GM19395 (cell line): ENCODE results near the gene FAM78A.
"Not testable (repeated sequence)": the region's sequence is repeated elsewhere in the genome, so short reads cannot be mapped to it uniquely, and the experiment has no call there.

Experiments
- ATAC-seq: cut with Tn5 transposase; IDR thresholded peaks from one replicate; pipeline ENCODE4 v1.9.1; 2021; ENCODE audit warnings: mild to moderate bottlenecking, moderate library complexity; ENCODE audit not compliant: unreplicated experiment

FAM78A gene

GRCh38 chr9:131270171-131271015, 5.9 kb downstream of the FAM78A start:
- ATAC-seq, result no peak

DNA sequence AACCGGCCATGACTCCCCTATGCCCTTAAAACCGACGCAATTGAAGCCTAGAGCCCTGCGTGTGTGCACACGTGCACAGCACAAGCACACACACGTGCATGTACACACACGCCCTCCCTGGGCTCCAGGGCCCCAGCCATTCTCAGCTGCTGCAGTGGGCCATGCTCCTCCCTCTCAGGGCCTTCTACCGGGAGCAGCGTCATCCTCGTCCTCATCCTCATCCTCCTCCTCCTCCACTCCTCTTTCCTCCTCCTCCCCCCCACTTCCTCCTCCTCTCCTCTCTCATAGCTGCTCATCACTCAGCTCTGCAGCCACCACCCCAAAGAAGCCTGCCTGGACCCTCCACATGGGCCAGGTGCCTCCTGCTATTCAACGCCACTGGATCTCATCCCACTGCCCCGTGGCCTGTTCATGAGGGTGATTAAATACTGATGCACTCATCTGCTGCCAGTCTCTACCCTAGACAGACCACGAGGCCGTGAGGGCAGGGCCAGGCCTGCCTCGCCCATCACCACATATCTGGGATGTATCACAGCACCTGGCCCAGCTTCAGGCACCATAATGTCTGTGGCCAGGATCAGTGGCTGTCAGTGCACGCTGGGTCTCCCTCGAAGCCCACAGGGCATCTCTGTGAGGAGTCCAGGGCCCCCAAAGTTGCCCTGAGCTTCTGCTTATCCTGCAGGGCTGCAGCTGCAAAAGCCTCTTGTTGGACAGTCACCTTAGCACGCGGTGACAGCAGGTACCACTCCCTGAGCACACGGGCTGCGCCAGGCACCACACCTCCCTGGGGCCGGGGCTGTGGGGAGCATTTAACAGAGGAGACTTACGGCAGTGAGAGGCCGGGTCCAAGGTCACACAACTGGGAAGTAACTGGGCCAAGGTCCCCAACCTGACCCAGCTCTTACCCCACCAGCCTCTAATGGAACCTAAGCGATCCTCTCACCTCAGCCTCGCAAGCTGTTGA, 9.8 kb downstream of the FAM78A start:
- ATAC-seq, result no peak

GRCh38 chr9:131264231-131264630, 12.1 kb downstream of the FAM78A start:
- no peak for ATAC-seq

DNA sequence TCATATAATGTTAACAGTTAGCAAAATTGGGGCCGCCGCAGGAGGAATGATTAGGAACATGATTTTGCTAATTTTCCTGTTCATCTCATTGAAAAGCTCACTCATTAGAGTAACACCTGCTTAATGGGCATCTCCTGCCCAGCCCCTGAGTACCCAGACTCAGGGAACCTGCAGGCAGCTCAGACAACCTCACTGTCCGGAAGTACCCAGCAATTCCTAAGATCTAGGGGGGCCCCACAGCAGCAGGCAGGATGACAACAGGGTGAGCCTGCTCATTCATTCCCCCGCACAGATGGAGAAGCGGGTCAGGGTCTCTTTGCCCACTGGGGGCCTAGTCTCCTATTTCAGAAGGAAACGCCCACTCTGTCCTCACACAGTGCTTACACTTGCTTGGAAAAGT, 12.6 kb downstream of the FAM78A start:
- no peak for ATAC-seq

GRCh38 chr9:131263033-131263343, 13.3 kb downstream of the FAM78A start:
- not testable (repeated sequence) for ATAC-seq

DNA sequence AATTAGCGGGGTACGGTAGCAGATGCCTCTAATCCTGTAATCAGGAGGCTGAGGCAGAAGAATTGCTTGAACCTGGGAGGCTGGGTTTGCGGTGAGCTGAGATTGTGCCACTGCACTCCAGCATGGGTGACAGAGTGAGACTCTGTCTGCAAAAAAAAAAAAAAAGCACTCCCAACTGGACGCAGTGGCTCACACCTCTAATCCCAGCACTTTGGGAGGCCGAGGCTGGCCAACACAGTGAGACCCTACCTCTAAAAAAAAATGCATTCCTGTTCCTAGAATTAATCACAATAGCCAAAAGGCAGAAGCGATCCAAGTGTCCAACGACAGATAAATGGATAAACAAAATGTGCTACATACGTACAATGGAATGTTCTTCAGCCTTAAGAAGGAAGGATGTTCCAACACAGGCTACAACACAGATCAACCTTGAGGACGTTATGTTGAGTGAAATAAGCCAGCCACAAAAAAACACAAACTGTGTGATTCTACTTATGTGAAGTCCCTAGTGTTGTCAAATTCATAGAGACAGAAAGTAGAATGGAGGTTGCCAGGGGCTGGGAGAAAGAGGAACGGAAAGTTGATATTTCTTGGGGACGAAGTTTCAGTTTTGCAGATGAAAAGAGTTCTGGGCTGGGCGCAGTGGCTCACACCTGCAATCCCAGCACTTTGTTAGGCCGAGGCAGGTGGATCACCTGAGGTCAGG, 13.8 kb downstream of the FAM78A start:
- ATAC-seq, result peak; percentile 69

DNA sequence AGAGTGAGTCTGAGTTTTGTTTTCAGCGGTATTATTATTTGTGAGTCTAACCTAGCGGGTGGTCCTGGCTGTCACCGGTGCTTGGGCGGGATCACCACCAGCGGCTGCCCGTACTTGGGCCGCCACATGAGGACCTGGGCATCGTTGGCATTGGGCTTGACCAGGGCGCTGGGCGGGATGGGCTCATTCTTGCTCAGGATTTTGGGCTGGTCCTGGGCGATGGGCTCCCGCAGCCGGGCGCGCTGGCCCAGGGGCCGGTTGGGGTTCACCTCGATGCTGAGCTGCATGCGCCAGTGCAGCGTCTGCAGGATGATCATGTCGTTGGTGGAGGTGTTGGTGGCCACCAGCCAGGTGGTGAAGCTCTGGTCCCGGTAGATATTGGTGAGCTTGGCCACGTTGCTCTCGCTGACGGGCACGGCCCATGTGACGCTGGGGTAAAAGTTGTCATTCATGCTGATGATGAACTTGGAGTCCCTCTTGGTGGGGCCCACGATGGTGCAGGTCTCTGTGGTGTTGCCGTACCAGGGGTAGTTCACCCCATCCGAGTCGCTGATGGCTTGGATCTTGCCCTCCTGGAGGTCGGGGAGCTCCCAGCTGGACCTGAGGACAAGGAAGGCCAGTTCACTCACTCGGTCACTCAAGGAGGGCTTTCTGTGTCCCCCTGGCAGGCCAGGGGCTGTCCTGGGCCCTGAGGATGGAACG, 15.4 kb downstream of the FAM78A start:
- ATAC-seq, result no peak

DNA sequence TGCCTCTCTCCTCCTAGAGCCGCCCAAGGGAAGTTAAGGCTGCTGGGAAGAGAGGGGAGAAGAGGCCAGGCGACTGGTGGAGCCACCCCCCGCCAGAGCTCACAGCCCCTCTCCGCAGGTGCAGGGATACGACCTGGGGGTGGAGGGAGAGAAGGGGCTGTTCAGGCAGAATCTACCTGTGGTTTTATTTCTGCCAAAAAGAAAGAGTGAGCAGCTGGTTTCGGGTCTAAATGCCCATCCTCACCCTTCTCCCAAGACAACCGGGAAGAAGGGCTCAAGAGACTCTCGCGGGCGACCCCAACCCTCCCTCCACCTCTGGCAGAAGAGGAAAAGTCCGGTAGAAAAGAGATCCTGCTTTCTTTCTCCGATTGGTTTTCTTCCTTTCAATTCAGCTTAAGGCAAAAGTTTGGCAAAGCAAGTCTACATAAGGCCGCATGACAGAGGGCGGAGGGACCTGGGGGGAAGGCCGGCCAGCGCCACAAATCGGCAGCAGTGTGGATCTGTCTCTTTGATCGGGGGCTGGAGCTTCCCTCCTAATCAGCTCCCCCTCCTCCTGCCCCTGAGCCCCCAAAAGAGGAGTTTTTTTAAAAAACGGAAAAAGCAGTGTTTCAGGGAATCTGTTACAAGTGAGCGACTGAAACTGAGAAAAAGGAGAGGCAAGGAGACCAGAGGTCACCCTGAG, 16.3 kb downstream of the FAM78A start:
- no peak for ATAC-seq

- no peak for ATAC-seq
These were observed 16.8 kb downstream of the FAM78A start for GRCh38 chr9:131259432-131259898.

- no peak for ATAC-seq
These were observed 17.4 kb downstream of the FAM78A start for GRCh38 chr9:131258698-131259431.

- no peak for ATAC-seq
These were observed 18.1 kb downstream of the FAM78A start for GRCh38 chr9:131258186-131258585.

DNA sequence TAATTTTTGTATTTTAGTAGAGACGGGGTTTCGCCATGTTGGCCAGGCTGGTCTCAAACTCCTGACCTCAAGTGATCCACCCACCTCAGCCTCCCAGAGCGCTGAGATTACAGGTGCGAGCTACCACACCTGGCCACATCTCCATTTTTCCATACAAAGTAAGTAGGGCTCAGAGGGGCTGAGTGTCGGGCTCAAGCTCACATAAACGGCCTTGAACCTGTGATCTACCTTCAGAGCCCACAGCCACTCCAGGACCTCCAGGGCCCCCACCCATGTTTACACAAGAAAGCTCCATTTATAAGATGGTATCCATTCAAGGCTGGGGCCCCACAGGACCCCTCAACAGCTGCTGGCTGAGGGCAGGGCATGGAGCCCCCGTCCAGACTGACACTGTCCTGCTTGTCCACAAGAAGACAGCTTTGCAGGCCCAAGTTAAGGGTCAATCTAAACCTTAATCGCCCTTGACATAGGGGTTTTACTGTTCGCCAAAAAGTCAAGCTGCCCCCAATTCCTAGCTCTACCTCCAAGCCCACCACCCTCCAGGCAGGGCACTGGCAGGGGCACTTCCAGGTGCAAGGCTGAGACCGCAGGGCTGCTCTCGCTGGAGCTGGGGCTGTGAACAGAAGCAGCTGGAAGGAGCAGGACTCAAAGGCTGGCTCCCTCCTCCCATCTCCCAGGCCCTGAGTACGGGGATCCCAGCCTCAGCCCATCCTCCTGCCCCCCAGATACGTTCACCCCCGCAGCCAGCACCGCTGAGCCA, 18.9 kb downstream of the FAM78A start:
- ATAC-seq, result no peak

DNA sequence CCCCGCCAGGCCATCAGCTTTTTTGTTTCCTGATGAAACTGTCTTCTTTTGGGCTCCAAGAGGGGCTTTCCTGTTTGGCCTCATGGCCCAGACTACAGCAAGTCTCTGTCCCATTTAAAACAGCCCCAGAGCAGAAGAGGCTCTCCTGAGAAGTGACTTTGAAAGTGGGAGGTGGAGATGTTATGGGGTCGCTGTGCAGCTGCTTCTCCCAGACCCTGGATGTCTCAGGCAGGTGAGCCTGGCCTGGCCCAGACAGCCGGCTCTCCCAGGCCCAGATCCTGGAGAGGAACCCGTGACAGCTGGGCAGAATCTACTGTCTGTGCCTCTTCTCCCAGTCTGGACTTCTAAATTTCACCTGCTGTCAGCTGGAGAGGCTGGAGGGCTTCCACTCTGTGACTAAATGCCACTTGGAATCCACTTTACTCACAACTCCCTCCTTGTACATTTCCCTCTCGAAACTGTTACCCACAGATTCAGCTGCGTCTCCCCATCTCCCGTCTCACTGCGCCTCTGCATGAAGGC, 20.6 kb downstream of the FAM78A start:
- ATAC-seq, result peak; percentile 7

GRCh38 chr9:131254626-131255025, 21.7 kb downstream of the FAM78A start:
- ATAC-seq, result no peak

DNA sequence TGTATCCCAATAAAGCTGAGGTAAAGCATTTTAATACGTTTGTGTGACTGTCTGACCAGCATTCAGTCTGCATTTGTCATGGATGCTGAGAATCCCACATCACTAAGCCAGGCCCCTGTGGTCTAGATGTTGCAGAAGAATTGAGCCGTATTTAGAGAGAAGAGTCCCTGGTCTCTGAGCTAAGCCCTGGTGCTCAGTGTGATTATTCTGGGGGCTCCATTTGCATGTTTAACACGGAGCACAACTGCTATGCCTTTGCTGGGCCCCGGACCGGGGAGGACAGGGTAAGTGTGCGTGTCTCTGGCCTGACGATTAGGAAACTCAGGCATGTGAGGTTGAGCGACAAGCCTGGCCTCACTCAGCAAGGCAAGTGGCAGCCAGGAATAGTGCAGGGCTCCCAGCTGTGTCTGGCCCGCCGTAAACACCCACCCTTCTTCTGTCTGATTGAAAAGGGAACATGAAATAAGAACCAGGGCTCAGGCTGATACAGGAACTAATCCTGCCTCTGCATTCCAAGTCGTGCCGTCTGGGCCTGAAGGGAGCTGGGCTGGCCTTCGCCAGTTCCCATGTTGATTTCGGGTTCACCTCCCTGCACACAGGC, 22.3 kb downstream of the FAM78A start:
- ATAC-seq, result no peak

DNA sequence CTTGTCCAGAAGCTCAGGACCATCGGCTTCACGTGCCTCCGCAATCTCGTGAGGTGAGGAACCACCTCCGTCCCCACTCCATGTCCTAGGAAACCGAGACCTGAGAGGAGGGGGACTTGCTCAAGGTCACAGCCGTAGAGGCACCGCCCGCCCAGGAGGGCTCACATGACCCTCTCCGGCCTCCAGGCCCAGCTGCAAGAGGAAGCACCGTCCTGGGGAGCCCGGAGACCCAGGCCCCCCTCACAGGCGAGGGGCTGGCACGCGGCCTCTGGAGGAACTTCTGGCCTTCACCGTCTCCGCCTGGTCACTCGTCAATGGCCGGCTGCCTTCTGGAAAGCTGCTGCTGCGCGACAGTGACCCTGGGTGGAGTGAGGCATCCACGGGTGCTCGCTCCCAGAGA, 24.2 kb downstream of the FAM78A start:
- no peak for ATAC-seq

- ATAC-seq, result no peak
These were observed 29.7 kb downstream of the FAM78A start for GRCh38 chr9:131246618-131247017.

- ATAC-seq, result not testable (repeated sequence)
These were observed 32.0 kb downstream of the FAM78A start for GRCh38 chr9:131244331-131244730.
